Measurements from ENCODE around the gene RNF20. TPM values are rescaled to one million over a fixed set of nuclear protein-coding genes. Genes with fewer than 3 reads are reported as not detected.

RNF20 gene
- total RNA-seq, 1 experiment from 2014 or later = 37.6 TPM

DNA sequence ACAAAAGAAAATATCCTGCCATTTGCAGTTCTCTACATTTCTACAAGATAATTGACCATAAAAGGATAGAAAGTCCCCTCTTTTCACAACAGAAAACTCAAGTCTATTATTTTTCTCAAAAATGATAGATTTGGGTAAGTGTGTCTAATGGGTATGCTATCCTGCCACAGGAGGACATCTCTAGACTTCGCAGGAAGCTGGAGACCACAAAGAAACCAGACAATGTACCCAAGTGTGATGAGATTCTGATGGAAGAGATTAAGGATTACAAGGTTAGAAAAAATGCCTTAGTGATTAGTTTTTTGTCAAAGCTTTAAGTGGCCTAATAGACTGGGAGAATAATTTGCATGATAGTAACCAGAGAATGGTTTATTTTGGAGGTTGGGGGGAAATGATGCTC lies 28.1 kb downstream of the RNF20 start (continued):
- no peak for TF ChIP-seq REST (IDR thresholded peaks at IDR 0.05; ENCODE audit: low read depth)

- H3K27me3 ChIP-seq (ENCODE audit: insufficient read depth, low read length) = no peaks in the 10 kb centered on the region
- no peaks in the 10 kb centered on the region for H4K20me1 ChIP-seq (ENCODE audit: insufficient read depth)
- no peak overlapping the region for H2AFZ ChIP-seq (ENCODE audit: low read depth, low read length, poor library complexity, severe bottlenecking)
- no peaks in the 10 kb centered on the region for H3K9me2 ChIP-seq (ENCODE audit: insufficient read depth)
- TF ChIP-seq YY1 (IDR thresholded peaks at IDR 0.05; ENCODE audit: extremely low read depth, insufficient replicate concordance, low read depth, low read length) (no peak), JUND (IDR thresholded peaks at IDR 0.05) (no peak), EZH2phosphoT487 (IDR thresholded peaks at IDR 0.05; ENCODE audit: borderline replicate concordance) (no peak), CEBPB (IDR thresholded peaks at IDR 0.05; ENCODE audit: low read depth) (no peak), POLR2AphosphoS5 (IDR thresholded peaks at IDR 0.05; ENCODE audit: low read depth, low read length) (no peak), REST (IDR thresholded peaks at IDR 0.05; ENCODE audit: low read depth) (no peak), POLR2A (IDR thresholded peaks at IDR 0.05; ENCODE audit: borderline replicate concordance, extremely low read depth, insufficient read depth, insufficient read length) (no peak), TCF7L2 (IDR thresholded peaks at IDR 0.05; ENCODE audit: borderline replicate concordance, extremely low read depth, insufficient read depth, insufficient read length) (no peak), CBX3 (IDR thresholded peaks at IDR 0.05; ENCODE audit: low read depth) (no peak), SIN3A (IDR thresholded peaks at IDR 0.05; ENCODE audit: low read depth) (no peak), SP1 (IDR thresholded peaks at IDR 0.05; ENCODE audit: low read depth) (no peak)
- TF ChIP-seq, protein P1, sequence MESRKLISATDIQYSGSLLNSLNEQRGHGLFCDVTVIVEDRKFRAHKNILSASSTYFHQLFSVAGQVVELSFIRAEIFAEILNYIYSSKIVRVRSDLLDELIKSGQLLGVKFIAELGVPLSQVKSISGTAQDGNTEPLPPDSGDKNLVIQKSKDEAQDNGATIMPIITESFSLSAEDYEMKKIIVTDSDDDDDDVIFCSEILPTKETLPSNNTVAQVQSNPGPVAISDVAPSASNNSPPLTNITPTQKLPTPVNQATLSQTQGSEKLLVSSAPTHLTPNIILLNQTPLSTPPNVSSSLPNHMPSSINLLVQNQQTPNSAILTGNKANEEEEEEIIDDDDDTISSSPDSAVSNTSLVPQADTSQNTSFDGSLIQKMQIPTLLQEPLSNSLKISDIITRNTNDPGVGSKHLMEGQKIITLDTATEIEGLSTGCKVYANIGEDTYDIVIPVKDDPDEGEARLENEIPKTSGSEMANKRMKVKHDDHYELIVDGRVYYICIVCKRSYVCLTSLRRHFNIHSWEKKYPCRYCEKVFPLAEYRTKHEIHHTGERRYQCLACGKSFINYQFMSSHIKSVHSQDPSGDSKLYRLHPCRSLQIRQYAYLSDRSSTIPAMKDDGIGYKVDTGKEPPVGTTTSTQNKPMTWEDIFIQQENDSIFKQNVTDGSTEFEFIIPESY (IDR thresholded peaks at IDR 0.05; ENCODE audit: extremely low read depth, insufficient replicate concordance, low read length) = no peak
- TF ChIP-seq, protein P2, sequence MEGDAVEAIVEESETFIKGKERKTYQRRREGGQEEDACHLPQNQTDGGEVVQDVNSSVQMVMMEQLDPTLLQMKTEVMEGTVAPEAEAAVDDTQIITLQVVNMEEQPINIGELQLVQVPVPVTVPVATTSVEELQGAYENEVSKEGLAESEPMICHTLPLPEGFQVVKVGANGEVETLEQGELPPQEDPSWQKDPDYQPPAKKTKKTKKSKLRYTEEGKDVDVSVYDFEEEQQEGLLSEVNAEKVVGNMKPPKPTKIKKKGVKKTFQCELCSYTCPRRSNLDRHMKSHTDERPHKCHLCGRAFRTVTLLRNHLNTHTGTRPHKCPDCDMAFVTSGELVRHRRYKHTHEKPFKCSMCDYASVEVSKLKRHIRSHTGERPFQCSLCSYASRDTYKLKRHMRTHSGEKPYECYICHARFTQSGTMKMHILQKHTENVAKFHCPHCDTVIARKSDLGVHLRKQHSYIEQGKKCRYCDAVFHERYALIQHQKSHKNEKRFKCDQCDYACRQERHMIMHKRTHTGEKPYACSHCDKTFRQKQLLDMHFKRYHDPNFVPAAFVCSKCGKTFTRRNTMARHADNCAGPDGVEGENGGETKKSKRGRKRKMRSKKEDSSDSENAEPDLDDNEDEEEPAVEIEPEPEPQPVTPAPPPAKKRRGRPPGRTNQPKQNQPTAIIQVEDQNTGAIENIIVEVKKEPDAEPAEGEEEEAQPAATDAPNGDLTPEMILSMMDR (IDR thresholded peaks at IDR 0.05 in 2 of 3, conservative IDR thresholded peaks at IDR 0.05 in 1 of 3; ENCODE audit: borderline replicate concordance in 1 of 3, insufficient read depth in 1 of 3, low read depth in 2 of 3, low read length in 2 of 3) = no peak
- DNase-seq (ENCODE audit: low read depth, low spot score) (no peak), ATAC-seq (no peak)
- no peak overlapping the region for H3K4me3 ChIP-seq (replicated peaks in 1 of 2; ENCODE audit: low read depth in 1 of 2, low read length in 2 of 2)
- H3K79me2 ChIP-seq (ENCODE audit: insufficient read depth, low read length) = no peaks in the 10 kb centered on the region
- H3K4me2 ChIP-seq (ENCODE audit: low read length) = no peak overlapping the region
- ChIA-PET POLR2A (no interaction called here), RAD21 (ENCODE audit: low non-redundant PET in 1 of 2, low total read pairs in 2 of 2, uncharacterized antibody in 2 of 2, unreplicated experiment in 2 of 2) (no interaction called here), CTCF (interaction anchor here (1.0 kb wide), 1 partner anchor 104 kb away, joined by 5 read pairs; no protein-coding TSS in a partner anchor)
- no peaks in the 10 kb centered on the region for H3K4me1 ChIP-seq (ENCODE audit: control insufficient read depth in 1 of 2, insufficient read depth in 2 of 2, low read length in 2 of 2)
- no peaks in the 10 kb centered on the region for H3K9me3 ChIP-seq (ENCODE audit: control insufficient read depth in 1 of 2, insufficient read depth in 1 of 2, low read depth in 1 of 2, low read length in 2 of 2)
- BruUV-seq (replicated peaks) = no TSS peak
- no peak overlapping the region for H3K9ac ChIP-seq (ENCODE audit: low read length)
- peaks cover 16 to 39% of the 10 kb centered on the region in 2 experiments for H3K36me3 ChIP-seq (ENCODE audit: control insufficient read depth in 1 of 2, insufficient read depth in 2 of 2, low read length in 2 of 2)
- H3K27ac ChIP-seq (ENCODE audit: low read depth, low read length) = no peak overlapping the region
- intact Hi-C loops (cut with micrococcal nuclease) = no loop called here
These were observed 29.3 kb downstream of the RNF20 start for GRCh38 chr9:101562966-101563365.
